K562 (cell line): ENCODE data around the gene AP5Z1. TPM values are rescaled to one million over a fixed set of nuclear protein-coding genes. Genes with fewer than 3 reads are reported as not detected.
A peak's percentile ranks its signal among the peaks of the same experiment; 100 is the strongest.

Experiments
- BACH1 ChIP-seq: fragments of 200-800 bp; sonication (Bioruptor generic); IDR thresholded peaks from 2 replicates; pipeline ENCODE4 v1.6.1; 2016; ENCODE audit warnings: missing genetic modification characterization, missing compliant biosample characterization
- FOSL1 ChIP-seq: fragments of 200-800 bp; sonication (Bioruptor generic); conservative IDR thresholded peaks from 2 replicates; pipeline ENCODE4 v1.6.1; 2016; ENCODE audit warnings: missing genetic modification characterization, missing compliant biosample characterization
- FOXK2 ChIP-seq, 2 experiments: fragments of 450-650 bp; IDR thresholded peaks in 1 of 2; conservative IDR thresholded peaks in 1 of 2; 2 replicates each; pipeline ENCODE4 v1.6.1; 2016; ENCODE audit warnings: low read depth in 2 of 2, mild to moderate bottlenecking in 1 of 2
- GTF2A2 ChIP-seq: IDR thresholded peaks from 2 replicates; pipeline ENCODE4 v1.6.1; 2016; ENCODE audit warnings: mild to moderate bottlenecking, missing genetic modification characterization, missing compliant biosample characterization
- KDM1A ChIP-seq, 2 experiments: fragments of 450-650 bp; IDR thresholded peaks; 2 replicates each; pipeline ENCODE4 v1.6.1; 2016; ENCODE audit warnings: mild to moderate bottlenecking in 2 of 2
- MGA ChIP-seq: fragments of 450-650 bp; IDR thresholded peaks from 2 replicates; pipeline ENCODE4 v1.6.1; 2016; ENCODE audit warnings: mild to moderate bottlenecking, moderate library complexity
- MTF1 ChIP-seq: fragments of 250-450 bp; sonication (Bioruptor Pico); IDR thresholded peaks from 2 replicates; pipeline ENCODE4 v1.9.0; 2021; ENCODE audit warnings: moderate library complexity, mild to moderate bottlenecking, inconsistent platforms, borderline replicate concordance
- NEUROD1 ChIP-seq: fragments of 150-350 bp; IDR thresholded peaks from 2 replicates; pipeline ENCODE4 v1.6.1; 2014; ENCODE audit warnings: borderline replicate concordance, low read length, low read depth; ENCODE audit not compliant: partially characterized antibody
- RBBP5 ChIP-seq: fragments of 200-600 bp; sonication (generic); IDR thresholded peaks from 2 replicates; pipeline ENCODE4 v1.6.1; 2012; ENCODE audit warnings: borderline replicate concordance, mild to moderate bottlenecking, low read length, control low read depth, inconsistent platforms; ENCODE audit not compliant: insufficient read depth, poor library complexity, severe bottlenecking
- SMARCA4 ChIP-seq: fragments of 450-650 bp; IDR thresholded peaks from 2 replicates; pipeline ENCODE4 v1.6.1; 2016
- TOE1 ChIP-seq, 2 experiments: fragments of 450-650 bp in 1 of 2; sonication (generic) in 1 of 2; formaldehyde crosslinking in 1 of 2; IDR thresholded peaks; 2 replicates each; pipeline versions ENCODE4 v1.7.1 to v1.8.0; 2016 to 2022; ENCODE audit warnings: borderline replicate concordance in 2 of 2, mild to moderate bottlenecking in 2 of 2, antibody characterized with exemption in 1 of 2, inconsistent platforms in 1 of 2, low read depth in 1 of 2, missing genetic modification reagents in 1 of 2, moderate library complexity in 1 of 2
- VEZF1 ChIP-seq: fragments of 200-800 bp; sonication (Bioruptor generic); IDR thresholded peaks from 2 replicates; pipeline ENCODE4 v1.6.1; 2017; ENCODE audit warnings: missing genetic modification characterization, missing compliant biosample characterization
- ZNF696 ChIP-seq: fragments of 250-450 bp; sonication (Bioruptor Pico); conservative IDR thresholded peaks from 2 replicates; pipeline ENCODE4 v1.4.0; 2020; ENCODE audit warnings: mild to moderate bottlenecking, moderate library complexity
- polyA plus RNA-seq, 8 experiments: library from polyadenylated mRNA; depleted of rRNA in 4 of 8; stranded (reverse) in 5 of 8; unstranded in 3 of 8; fragments of >200 nt; fragmentation: Nextera tagmentation in 2 of 8; fragmentation: Illumina TruSeq in 1 of 8; extraction: Ambion mirVana in 2 of 8; extraction: Trizol in 1 of 8; gene quantifications; 2 replicates each; pipeline versions ENCODE4 v1.2.1 to v1.2.3, GENCODE V29; 2011 to 2014; ENCODE audit warnings: inconsistent platforms in 1 of 8, missing spikeins in 1 of 8
- total RNA-seq, 7 experiments: library from RNA; depleted of rRNA in 6 of 7; stranded (reverse); fragments of >200 nt in 6 of 7; fragmentation: Illumina TruSeq in 2 of 7; extraction: Trizol in 2 of 7; gene quantifications; 2 replicates each; pipeline versions ENCODE4 v1.2.1 to v1.2.3, GENCODE V29; 2011 to 2021; ENCODE audit warnings: low replicate concordance in 1 of 7

Gene AP5Z1
- total and polyA plus RNA-seq, 9 of the 15 experiments (the other 6 are each of a cell fraction or from before 2014, with no cell fraction given), result 0.06 to 31.1 (median 6.4) TPM

- TF ChIP-seq MGA, result no peak
- TF ChIP-seq NEUROD1, result peak; percentile 41
- TF ChIP-seq ZNF696, result no peak
- TF ChIP-seq TOE1 (IDR thresholded peaks at IDR 0.05; ENCODE audit: borderline replicate concordance), result 0 out of 2 replicates have a peak, but pooled peaks have one; percentile 49
- TF ChIP-seq TOE1 (CRISPR knock-in tag; IDR thresholded peaks at IDR 0.05; ENCODE audit: borderline replicate concordance, low read depth), result no peak
- TF ChIP-seq FOSL1, result peak; percentile 78
- peak; percentile 36; the same call in 1 of the 2 replicates for TF ChIP-seq BACH1 (tag)
- peak; percentile 81 for TF ChIP-seq SMARCA4
- TF ChIP-seq FOXK2 (conservative IDR thresholded peaks at IDR 0.05 in 1 of 2, IDR thresholded peaks at IDR 0.05 in 1 of 2; ENCODE audit: low read depth in 2 of 2), result peak; percentile 75 to 83
- no peak for TF ChIP-seq GTF2A2 (tag)
- TF ChIP-seq MTF1 (CRISPR knock-in tag), result no peak
- peak; percentile 65 for TF ChIP-seq RBBP5
- peak; percentile 37 to 63; a peak in 2 of 4 replicates for TF ChIP-seq KDM1A (IDR thresholded peaks at IDR 0.05)
- peak; percentile 41; the same call in 1 of the 2 replicates for TF ChIP-seq VEZF1 (CRISPR knock-in tag)
These were observed 36.5 kb upstream of the AP5Z1 start (continued) for GRCh38 chr7:4738711-4739527.
